Activated CD4-positive, alpha-beta T cell treated with anti-CD3 and anti-CD28 coated beads for 24 hours (primary cell): ENCODE measurements around the gene NUDT12.

Experiments
- DNase-seq, 2 donors: peaks; one replicate each; pipeline ENCODE4 v3.0.0-alpha.2; 2020; ENCODE audit warnings: low read depth in 2 of 2

NUDT12 gene

GRCh38 chr5:103562453-103563157 lies at the start of gene NUDT12:
TSS of gene NUDT12 (minus strand) at chr5:103562789. CDS start at chr5:103560248, 2,541 bp downstream.
- DNase-seq: peak; percentile 9 to 20

- DNase-seq: no peak
Measured at GRCh38 chr5:103607346-103607745, 44.8 kb upstream of the NUDT12 start.

- no peak for DNase-seq
Measured at GRCh38 chr5:103605277-103605676, 42.7 kb upstream of the NUDT12 start.

- no peak for DNase-seq
Measured at GRCh38 chr5:103602438-103602837, 39.8 kb upstream of the NUDT12 start.

GRCh38 chr5:103601314-103601713 lies 38.7 kb upstream of the NUDT12 start:
- DNase-seq: no peak

- DNase-seq: no peak
Measured at GRCh38 chr5:103600086-103600485, 37.5 kb upstream of the NUDT12 start.

GRCh38 chr5:103598997-103599566 lies 36.5 kb upstream of the NUDT12 start:
- no peak for DNase-seq

GRCh38 chr5:103590221-103590620 lies 27.6 kb upstream of the NUDT12 start:
- DNase-seq: no peak

- DNase-seq: no peak
Measured at GRCh38 chr5:103589776-103590175, 27.2 kb upstream of the NUDT12 start.

GRCh38 chr5:103589357-103589756 lies 26.8 kb upstream of the NUDT12 start:
- DNase-seq: no peak

GRCh38 chr5:103587185-103587748 lies 24.7 kb upstream of the NUDT12 start:
- no peak for DNase-seq

- DNase-seq: no peak
Measured at GRCh38 chr5:103582364-103582763, 19.8 kb upstream of the NUDT12 start.

GRCh38 chr5:103573411-103573810 lies 10.8 kb upstream of the NUDT12 start:
- no peak for DNase-seq

- DNase-seq: no peak
Measured at GRCh38 chr5:103572454-103572853, 9.9 kb upstream of the NUDT12 start.

- no peak for DNase-seq
Measured at GRCh38 chr5:103571730-103572129, 9.1 kb upstream of the NUDT12 start.

GRCh38 chr5:103569313-103570060 lies 6.9 kb upstream of the NUDT12 start:
- no peak for DNase-seq

- DNase-seq: no peak
Measured at GRCh38 chr5:103565719-103566118, 3.1 kb upstream of the NUDT12 start.

GRCh38 chr5:103561685-103562452 lies 720 bp downstream of the NUDT12 start:
- DNase-seq: no peak

- DNase-seq: no peak
Measured at GRCh38 chr5:103560826-103561225, 1.8 kb downstream of the NUDT12 start.

GRCh38 chr5:103546858-103547257 lies 15.7 kb downstream of the NUDT12 start:
- no peak for DNase-seq

GRCh38 chr5:103542441-103542840 lies 20.1 kb downstream of the NUDT12 start:
- no peak for DNase-seq

- no peak for DNase-seq
Measured at GRCh38 chr5:103541569-103541968, 21.0 kb downstream of the NUDT12 start.
